HG03280 (cell line): ENCODE data around the gene LGR4.
"Not testable (repeated sequence)": the region's sequence is repeated elsewhere in the genome, so short reads cannot be mapped to it uniquely, and the experiment has no call there.

Source experiments
- ATAC-seq: cut with Tn5 transposase; IDR thresholded peaks from one replicate; pipeline ENCODE4 v1.9.1; 2021; ENCODE audit warnings: mild to moderate bottlenecking, moderate library complexity; ENCODE audit not compliant: unreplicated experiment

LGR4 gene

DNA sequence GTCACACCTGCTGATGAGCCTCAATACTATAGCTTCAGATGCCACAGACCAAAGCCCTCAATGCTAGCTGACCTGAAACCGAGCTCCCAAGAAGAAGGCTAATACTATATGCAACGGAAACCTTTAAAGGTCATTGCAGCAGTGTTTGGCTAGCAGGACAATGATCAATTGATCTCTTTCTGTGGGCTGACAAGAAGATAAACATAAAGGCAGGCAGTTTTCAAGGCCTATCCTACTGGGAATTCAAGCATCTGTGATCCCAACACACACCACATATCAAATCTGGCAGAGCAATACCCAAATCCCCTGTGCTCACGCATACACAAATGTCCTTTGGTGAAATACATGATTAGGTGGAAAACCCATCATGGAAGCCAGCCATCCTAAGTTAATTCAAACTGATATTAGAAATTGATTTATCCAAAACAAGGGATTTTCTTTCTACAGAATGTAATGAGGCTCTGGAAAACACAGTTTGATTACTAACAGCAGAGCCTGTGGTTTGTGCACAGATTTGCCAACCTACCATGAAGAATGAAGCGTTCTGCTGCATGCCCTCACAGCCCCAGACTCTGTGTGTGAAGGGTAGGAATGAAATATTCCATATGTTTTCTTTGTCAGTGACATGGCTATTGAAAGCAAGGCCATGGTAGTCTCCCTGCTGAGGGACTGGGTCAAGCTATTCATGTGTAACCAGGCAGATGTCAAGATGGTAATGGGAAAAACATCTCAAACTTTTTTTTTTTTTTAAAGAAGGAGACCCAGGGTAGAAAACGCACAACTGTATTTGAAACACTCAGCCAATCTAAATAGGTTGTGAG, 12.2 kb downstream of the LGR4 start:
- ATAC-seq: no peak

GRCh38 chr11:27459191-27459590, 13.4 kb downstream of the LGR4 start:
- no peak for ATAC-seq

DNA sequence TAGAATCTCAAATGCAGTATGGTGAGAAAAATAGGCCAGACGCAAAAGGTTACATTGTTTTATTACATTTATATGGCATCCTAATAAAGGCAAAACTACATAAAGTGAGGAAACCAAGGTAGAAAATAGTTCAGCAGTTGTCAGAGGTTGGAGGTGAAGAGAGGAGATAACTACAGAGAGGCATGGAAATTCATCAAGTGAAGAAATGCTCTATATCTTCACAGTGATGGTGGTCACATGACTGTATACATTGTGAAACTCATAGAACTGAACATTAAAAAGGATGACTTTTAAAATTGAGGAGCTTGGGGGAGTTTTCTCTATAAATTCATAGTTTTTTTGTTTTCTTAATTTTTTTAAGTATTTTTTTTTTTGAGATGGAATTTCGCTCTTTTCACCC, 14.4 kb downstream of the LGR4 start:
- ATAC-seq: no peak

GRCh38 chr11:27456795-27457329, 15.7 kb downstream of the LGR4 start:
- ATAC-seq: no peak

DNA sequence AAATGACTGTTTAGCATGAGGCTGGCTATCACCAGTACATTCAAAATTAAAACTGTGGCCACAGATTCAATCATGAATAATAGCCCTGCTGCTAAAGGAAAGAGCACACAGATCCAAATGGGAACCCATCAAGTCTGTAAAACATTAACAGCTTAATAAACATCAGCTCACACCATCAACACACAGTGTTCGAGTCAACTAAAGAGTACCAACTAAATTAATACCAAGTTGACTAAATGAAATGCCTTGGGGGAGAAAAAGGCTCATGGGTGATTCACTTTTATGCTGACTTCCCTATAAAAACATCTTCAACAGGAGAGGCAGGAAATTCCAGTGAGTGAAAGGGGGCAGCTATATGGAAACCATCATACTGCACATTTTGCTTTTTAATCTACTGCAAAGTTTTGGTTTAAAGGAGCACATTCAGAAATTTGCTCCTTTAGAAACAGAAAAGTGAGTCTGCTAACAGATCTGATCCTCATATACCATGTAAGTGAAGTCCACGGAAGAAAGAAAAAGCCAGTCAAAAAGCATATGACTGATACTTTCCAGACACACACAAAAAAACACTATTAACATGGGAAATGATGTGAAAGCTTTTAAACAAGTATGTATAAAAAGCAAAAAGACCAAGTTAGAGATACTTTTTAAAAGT, 16.3 kb downstream of the LGR4 start:
- ATAC-seq: no peak

GRCh38 chr11:27455667-27456066, 16.9 kb downstream of the LGR4 start:
- no peak for ATAC-seq

- ATAC-seq: no peak
Measured at GRCh38 chr11:27453701-27454100, 18.9 kb downstream of the LGR4 start.

DNA sequence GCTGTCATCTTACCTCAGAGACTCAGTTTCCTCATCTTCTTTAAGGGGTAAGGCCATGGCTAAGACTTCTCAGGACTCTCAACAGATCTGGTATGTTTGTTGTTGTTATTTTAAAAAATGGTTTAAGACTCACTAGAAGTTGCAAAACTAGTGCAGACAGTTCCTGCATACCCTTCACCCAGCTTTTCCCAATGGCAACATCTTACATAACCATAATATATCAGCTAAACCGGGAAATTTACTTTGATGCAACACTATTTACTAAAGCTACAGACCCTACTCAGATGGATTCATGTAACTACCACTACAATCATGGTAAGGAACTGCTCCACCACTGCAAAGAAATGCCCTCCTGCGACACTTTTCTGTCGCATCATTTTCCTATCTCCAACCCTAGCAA, 20.4 kb downstream of the LGR4 start:
- no peak for ATAC-seq

- ATAC-seq: no peak
Measured at GRCh38 chr11:27451244-27451965, 21.2 kb downstream of the LGR4 start.

DNA sequence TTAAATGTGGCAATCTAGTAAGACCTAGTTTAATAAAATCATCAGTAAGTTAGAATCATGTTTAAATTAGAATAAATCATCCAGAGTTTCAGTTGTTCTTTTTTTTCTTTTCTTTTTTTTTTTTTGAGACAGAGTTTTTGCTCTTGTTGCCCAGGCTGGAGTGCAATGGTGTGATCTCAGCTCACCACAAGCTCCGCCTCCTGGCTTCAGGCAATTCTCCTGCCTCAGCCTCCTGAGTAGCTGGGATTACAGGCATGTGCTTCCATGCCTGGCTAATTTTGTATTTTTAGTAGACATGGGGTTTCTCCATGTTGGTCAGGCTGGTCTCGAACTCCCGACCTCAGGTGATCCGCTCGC, 24.4 kb downstream of the LGR4 start:
- ATAC-seq: not testable (repeated sequence)

- no peak for ATAC-seq
Measured at GRCh38 chr11:27447288-27448183, 25.1 kb downstream of the LGR4 start.

- ATAC-seq: no peak
Measured at GRCh38 chr11:27445625-27446024, 27.0 kb downstream of the LGR4 start.

DNA sequence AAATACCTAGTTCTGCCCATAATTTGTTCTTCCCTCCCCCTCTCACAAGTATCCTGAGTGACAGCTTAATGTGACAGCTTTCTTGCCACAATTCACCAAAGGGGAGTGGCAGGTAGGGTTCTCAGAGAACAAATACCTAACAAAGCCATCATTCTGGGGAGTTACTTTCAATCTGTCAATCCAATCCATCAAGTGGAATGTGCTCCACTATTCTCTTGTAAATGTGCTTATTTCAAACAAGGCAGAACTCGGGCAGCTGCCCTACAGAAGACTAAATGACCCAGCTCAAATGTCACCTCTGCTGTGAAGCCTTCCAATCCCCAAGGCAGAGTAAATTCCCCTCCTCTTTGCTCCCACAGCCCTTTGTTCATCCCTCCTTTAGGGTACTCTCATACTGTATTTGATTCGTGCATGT, 27.8 kb downstream of the LGR4 start:
- no peak for ATAC-seq

DNA sequence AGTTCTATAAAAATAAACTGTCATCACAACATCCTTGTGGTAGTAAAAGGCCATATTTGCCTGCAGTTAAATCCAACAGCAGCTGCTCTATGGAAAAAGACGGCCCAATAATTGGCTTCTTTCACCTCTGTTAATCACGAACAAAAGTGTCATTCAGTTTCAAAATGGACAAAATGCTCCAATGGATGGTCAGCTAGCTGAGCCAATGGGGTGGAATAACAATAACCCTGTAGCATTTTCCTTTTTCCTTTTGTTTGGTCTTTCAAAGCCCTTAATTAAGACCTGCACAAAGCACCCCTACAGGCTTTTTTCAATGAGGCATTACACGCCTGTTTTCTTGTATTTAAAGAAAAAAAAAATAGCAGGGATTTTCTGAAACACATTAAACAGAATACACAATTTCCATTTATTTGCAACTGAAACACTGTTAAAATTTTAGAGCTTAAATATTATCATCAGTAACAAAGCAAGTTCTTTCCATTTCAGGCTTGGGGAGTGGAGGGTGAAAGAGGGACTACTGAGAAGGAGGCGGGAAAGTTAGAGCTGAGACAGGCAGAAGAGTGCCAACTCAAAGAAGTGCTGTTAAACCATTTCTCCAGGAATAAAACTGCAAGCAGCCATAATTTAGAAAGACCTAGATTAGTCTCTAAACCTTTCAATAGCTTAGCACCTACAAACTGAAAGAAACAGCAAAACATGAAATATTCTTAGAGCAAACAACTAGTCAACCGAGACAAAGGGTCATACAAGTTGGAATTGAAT, 28.7 kb downstream of the LGR4 start:
- no peak for ATAC-seq

DNA sequence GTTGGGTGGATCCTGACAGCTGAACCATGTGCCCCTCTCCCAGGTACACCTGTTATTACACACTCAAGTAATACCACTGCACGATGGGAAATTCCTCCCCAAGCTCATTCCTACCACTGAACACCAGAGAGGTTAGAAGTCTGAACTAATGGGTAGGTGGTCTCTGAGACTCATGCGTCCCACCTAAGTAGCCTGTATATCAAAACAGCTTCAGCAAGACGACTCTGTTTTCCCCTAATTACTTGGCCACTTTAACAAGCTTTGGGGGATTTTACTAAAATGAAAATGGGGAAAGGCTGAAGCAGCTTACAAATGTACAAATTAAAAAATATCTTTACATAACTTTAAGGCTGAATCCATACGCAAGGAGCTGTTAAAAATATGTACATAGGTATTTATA, 29.4 kb downstream of the LGR4 start:
- ATAC-seq: no peak

DNA sequence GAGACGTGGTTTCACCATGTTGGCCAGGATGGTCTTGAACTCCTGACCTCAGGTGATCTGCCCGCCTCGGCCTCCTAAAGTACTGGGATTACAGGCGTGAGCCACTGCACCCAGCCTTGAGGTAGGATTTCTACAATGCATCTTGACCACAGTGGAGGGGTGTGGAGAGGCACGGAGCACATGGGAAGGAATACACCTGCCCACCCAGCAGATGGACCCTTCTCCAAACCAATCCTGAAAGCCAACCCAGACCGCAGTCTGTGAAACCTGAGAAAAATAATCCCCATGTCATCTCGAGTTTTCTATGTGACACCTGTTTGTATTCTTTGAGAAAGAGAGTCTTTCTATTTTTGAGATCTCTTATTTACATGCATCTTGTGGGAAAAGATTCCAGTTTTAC, 32.5 kb downstream of the LGR4 start:
- ATAC-seq: no peak

DNA sequence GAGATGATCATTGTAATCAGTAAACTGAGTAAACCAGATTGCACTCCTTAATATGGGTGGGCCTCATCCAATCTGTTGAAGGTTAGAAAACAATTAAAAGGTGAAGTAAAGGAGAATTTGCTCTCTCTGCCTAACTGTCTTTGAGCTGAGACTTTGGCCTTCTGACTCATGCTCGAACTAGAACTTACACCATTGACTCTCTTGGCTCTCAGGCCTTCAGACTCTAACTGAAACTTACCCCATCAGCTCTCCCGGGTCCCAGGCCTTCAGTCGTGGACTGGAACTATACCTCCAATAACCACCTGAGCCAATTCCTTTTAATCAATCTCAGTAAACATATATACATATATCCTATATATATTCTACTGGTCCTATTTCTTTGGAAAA, 34.0 kb downstream of the LGR4 start:
- no peak for ATAC-seq

- no peak for ATAC-seq
Measured at GRCh38 chr11:27437829-27438594, 34.6 kb downstream of the LGR4 start.

- no peak for ATAC-seq
Measured at GRCh38 chr11:27436916-27437315, 35.7 kb downstream of the LGR4 start.
